C4-2B (cell line): ENCODE results near the gene TUBB8B.
A peak's percentile ranks its signal among the peaks of the same experiment; 100 is the strongest.
"Not testable (repeated sequence)": the region's sequence is repeated elsewhere in the genome, so short reads cannot be mapped to it uniquely, and the experiment has no call there.

Source experiments
- H3K27ac ChIP-seq: fragments of 450-650 bp; 2 replicates; pipeline ENCODE4 v1.5.1; 2017
- TF ChIP-seq, protein P1 (sequence below): fragments of 450-650 bp; conservative IDR thresholded peaks from 2 replicates; pipeline ENCODE4 v1.5.1; 2017; ENCODE audit warnings: mild to moderate bottlenecking

Gene TUBB8B

GRCh38 chr18:49176-49665 is at the start of gene TUBB8B:
TUBB8B (minus strand) TSS chr18:49615; CDS start chr18:49557, 58 bp downstream.
- not testable (repeated sequence) for H3K27ac ChIP-seq

GRCh38 chr18:97252-97914 is 48.0 kb upstream of the TUBB8B start:
- TF ChIP-seq, protein P1, sequence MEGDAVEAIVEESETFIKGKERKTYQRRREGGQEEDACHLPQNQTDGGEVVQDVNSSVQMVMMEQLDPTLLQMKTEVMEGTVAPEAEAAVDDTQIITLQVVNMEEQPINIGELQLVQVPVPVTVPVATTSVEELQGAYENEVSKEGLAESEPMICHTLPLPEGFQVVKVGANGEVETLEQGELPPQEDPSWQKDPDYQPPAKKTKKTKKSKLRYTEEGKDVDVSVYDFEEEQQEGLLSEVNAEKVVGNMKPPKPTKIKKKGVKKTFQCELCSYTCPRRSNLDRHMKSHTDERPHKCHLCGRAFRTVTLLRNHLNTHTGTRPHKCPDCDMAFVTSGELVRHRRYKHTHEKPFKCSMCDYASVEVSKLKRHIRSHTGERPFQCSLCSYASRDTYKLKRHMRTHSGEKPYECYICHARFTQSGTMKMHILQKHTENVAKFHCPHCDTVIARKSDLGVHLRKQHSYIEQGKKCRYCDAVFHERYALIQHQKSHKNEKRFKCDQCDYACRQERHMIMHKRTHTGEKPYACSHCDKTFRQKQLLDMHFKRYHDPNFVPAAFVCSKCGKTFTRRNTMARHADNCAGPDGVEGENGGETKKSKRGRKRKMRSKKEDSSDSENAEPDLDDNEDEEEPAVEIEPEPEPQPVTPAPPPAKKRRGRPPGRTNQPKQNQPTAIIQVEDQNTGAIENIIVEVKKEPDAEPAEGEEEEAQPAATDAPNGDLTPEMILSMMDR, result 0 out of 2 replicates have a peak, but pooled peaks have one; percentile 16

GRCh38 chr18:96767-97131 is 47.3 kb upstream of the TUBB8B start:
- not testable (repeated sequence) for H3K27ac ChIP-seq

More at GRCh38 chr18:97252-97914, 48.0 kb upstream of the TUBB8B start:
- H3K27ac ChIP-seq, result not testable (repeated sequence)

DNA sequence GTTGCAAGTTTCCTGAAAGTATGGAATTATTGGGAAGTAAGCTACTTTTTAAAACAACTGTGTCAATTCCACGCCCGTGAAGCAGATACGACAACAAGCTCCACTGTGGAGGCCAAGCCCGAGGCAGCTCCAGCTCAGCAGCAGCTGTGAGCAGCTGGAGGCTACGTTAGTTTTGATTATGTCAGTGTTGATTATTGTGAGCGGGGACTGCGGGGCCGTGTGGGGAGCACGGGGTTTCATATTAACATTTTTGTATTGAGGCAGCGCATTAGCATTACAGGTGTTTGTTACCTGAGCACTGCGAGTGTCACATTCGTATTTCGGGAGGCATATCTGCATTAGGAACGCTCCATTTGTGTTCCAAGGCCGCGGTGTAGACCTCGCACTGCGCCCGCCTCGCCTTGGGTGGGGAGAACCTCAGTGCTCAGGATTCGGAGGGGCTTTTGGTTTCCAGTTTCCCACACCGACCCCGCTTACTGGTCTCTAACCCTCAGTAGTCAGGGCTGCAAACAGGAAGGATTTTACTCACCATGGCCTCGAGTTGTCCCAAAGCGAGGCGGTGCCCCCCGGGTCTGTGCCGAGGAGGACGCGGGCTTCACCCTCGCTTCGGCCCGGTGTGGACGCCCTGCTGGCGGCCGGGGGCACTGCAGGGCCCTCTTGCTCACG is 46.8 kb upstream of the TUBB8B start:
- not testable (repeated sequence) for H3K27ac ChIP-seq

DNA sequence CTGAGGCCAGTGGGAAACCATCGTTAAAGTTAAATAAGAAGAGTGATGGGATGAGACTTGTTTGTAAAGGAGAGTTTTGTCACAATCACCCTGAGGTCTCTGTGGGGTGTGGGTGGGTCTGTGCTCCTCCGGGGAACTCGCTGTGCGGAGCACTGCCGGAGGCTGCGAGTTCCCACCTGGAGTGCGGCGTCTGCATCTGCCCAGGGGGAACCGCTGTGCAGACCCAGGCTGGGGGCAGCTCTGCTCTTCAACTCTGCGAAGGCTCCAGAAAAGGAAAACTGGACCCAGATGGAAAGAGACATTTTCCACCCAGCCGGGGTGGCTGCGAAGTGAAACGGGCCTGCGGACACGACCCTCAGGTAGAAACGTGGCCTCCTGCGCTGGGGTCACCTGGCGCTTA is 46.2 kb upstream of the TUBB8B start:
- not testable (repeated sequence) for H3K27ac ChIP-seq

GRCh38 chr18:93897-94408 is 44.5 kb upstream of the TUBB8B start:
- H3K27ac ChIP-seq, result not testable (repeated sequence)

DNA sequence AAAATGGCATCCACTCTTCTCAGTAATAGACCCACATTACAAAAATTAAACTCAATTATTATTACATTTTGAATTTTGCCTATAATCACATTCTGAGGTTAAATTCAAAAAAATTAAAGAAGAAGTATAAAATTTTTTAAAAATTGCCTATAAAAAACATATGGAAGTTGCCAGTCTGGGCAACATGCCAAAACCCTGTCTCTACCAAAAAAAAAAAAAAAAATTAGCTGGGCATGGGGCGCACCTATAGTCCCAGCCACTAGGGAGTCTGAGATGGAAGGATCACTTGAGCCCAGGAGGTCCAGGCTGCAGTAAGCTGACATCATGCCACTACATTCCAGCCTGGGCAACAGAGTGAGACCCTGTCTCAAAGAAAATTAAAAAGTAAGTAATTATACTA is 42.1 kb upstream of the TUBB8B start:
- H3K27ac ChIP-seq, result not testable (repeated sequence)

DNA sequence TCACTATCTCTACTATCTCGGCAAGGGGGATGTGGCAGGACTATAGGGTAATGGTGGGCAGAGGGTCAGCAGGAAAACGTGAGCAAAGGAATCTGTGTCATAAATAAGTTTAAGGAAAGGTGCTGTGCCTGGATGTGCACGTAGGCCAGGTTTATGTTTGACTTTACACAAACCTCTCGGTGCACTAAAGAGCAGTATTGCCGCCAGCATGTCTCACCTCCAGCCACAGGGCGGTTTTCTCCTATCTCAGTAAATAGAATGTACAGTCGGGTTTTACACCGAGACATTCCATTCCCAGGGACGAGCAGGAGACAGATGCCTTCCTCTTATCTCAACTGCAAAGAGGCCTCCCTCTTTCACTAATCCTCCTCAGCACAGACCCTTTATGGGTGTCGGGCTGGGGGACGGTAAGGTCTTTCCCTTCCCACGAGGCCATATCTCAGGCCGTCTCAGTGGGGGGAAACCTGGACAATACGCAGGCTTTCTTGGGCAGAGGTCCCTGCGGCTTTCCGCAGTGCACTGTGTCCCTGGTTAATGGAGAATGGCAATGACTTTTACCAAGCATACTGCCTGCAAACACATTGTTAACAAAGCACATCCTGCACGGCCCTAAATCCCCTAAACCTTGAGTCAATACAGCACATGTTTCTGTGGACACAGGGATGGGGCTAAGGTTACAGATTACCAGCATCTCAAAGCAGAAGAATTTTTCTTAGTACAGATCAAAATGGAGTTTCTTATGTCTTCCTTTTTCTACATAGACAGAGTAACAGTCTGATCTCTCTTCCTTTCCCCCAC is 41.2 kb upstream of the TUBB8B start:
- H3K27ac ChIP-seq, result peak overlapping the region; percentile 48

GRCh38 chr18:89124-89523 is 39.7 kb upstream of the TUBB8B start:
- peak overlapping the region; percentile 48; the same call in 1 of the 2 replicates for H3K27ac ChIP-seq

DNA sequence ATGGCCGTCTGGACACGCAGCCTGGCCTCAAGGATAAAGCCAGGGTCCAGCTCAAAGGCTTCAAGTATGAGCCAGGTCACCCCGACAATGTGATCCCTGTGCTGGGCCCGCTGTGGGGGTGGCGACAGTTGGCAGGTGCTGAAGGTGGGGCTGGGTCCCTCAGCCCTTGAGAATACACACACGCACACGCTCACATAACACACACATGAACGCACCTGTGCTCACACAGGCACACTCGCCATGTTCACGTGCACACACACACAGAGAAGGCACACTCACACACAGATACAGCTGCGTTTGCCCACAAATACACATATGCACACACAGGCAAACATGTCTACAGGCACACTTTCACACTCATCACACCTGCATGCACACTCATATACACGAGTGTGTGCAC is 35.4 kb upstream of the TUBB8B start:
- not testable (repeated sequence) for H3K27ac ChIP-seq

DNA sequence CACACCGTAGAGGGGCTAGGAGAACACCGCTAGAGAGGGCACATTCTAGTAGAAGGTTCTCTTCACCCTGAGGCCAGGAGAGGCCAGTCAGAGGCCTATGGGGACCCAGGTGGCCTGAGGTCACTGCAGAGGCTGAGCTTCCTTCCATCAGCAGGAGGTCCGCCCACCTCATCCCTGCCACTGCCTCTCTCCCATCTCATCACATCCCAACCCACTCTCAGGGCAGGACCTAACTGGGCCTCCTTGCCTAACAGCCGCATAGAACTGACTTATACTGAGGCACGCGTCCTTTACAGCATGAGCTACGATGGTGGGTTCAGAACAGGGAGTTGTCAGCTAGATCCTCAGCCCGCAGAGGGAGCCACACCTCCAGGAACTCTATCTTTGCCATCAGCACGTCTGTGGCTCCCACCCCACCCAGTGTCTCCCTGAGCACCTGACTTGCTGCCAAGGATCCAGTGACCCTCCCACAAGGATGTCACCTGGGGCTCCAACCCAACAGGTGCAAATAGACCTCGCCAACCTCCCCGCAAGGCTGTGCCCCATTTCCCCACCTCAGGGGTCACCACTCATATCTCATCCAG is 33.3 kb upstream of the TUBB8B start:
- not testable (repeated sequence) for H3K27ac ChIP-seq

DNA sequence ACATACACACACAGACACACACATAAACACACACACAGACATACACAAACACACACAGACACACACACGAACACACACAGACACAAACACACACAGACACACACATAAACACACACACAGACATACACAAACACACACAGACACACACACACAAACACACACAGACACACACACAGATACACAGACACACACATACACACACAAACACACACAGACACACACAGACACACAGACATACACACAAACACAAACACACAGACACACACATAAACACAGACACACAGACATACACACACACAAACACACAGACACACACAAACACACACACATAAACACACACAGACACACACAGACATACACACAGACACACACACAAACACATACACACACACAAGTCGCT is 31.5 kb upstream of the TUBB8B start:
- not testable (repeated sequence) for H3K27ac ChIP-seq

- not testable (repeated sequence) for H3K27ac ChIP-seq
These were observed 30.8 kb upstream of the TUBB8B start for GRCh38 chr18:80202-80601.

DNA sequence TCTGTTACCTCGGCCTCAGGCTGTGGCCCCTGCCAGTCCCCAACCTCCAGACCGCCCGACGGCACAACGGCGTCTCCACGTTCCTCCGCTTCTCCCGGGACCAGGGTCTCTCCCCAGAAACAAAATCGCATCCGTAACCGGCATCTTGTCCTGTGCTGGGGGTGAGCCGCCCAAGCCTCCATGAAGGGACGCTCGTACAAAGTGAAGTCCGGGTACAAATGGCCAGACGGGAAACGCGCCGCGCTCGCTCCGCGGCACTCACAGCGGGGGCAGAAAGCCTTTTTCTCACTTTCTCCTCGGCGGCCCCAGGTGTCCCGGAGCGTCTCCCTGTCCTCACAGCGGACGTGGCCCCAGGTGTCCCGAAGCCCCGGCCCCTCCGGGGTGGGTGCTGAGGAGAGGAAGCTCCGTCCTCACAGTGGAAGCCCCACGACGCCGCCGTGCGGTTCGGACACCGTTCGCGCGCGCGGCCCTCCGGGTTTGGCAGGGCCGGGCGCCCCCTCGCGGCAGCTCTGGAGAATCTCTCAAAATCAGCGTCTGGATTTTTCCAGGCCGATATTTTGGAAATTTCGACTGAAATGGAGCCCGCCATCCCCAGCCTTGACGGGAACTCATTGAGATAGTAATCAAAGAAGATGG is 26.2 kb upstream of the TUBB8B start:
- TF ChIP-seq, protein P1, result peak; percentile 20
- H3K27ac ChIP-seq, result not testable (repeated sequence)
